ENCODE measurements around the gene SLC22A31.
"Not testable (repeated sequence)": the region's sequence is repeated elsewhere in the genome, so short reads cannot be mapped to it uniquely, and the experiment has no call there.

Gene SLC22A31

GRCh38 chr16:89190150-89190958 is 10.0 kb downstream of the SLC22A31 start:
- no peaks in the 10 kb centered on the region for H3K36me3 ChIP-seq
- no peak overlapping the region for H3K27ac ChIP-seq
- H3K9me3 ChIP-seq = no peaks in the 10 kb centered on the region
- H3K4me1 ChIP-seq = peaks cover 0 to 19% (median 11%) of the 10 kb centered on the region in 4 donors
- H3K27me3 ChIP-seq = peaks cover 0 to 38% of the 10 kb centered on the region in 2 donors
- no peak for TF ChIP-seq CTCF (IDR thresholded peaks at IDR 0.05)
- intact Hi-C loops (cut with DNase I; ENCODE audit: low total_unique reads) = no loop called here
- no peak for DNase-seq
- no peak overlapping the region for H3K4me3 ChIP-seq

- intact Hi-C loops (cut with DNase I; ENCODE audit: low total_unique reads) = no loop called here
- H3K4me3 ChIP-seq = no peak overlapping the region
- H3K27me3 ChIP-seq = peaks cover 0 to 33% of the 10 kb centered on the region in 2 donors
- no peaks in the 10 kb centered on the region for H3K9me3 ChIP-seq
- no peak for TF ChIP-seq CTCF (IDR thresholded peaks at IDR 0.05)
- peaks cover 0 to 19% (median 11%) of the 10 kb centered on the region in 4 donors for H3K4me1 ChIP-seq
- H3K36me3 ChIP-seq = no peaks in the 10 kb centered on the region
- DNase-seq = no peak
- H3K27ac ChIP-seq = no peak overlapping the region
These were observed 10.8 kb downstream of the SLC22A31 start for GRCh38 chr16:89189358-89190025.

GRCh38 chr16:89188471-89189357 is 11.6 kb downstream of the SLC22A31 start:
- H3K36me3 ChIP-seq; intact Hi-C loops (cut with DNase I; ENCODE audit: low total_unique reads); DNase-seq; H3K9me3 ChIP-seq; H3K27ac ChIP-seq; H3K4me3 ChIP-seq: not testable (repeated sequence)
- Histone ChIP-seq H3K4me1 (peaks cover 0 to 19% (median 11%) of the 10 kb centered on the region in 4 donors), H3K27me3 (peaks cover 0 to 36% of the 10 kb centered on the region in 2 donors)

- intact Hi-C loops (cut with DNase I; ENCODE audit: low total_unique reads) = no loop called here
- Histone ChIP-seq H3K36me3 (no peaks in the 10 kb centered on the region), H3K27ac (no peak overlapping the region), H3K4me3 (no peak overlapping the region), H3K4me1 (peaks cover 0 to 14% (median 11%) of the 10 kb centered on the region in 4 donors), H3K27me3 (peaks cover 0 to 37% of the 10 kb centered on the region in 2 donors), H3K9me3 (no peaks in the 10 kb centered on the region)
- no peak for TF ChIP-seq CTCF (IDR thresholded peaks at IDR 0.05)
- DNase-seq = no peak
These were observed 12.5 kb downstream of the SLC22A31 start for GRCh38 chr16:89187770-89188392.

DNA sequence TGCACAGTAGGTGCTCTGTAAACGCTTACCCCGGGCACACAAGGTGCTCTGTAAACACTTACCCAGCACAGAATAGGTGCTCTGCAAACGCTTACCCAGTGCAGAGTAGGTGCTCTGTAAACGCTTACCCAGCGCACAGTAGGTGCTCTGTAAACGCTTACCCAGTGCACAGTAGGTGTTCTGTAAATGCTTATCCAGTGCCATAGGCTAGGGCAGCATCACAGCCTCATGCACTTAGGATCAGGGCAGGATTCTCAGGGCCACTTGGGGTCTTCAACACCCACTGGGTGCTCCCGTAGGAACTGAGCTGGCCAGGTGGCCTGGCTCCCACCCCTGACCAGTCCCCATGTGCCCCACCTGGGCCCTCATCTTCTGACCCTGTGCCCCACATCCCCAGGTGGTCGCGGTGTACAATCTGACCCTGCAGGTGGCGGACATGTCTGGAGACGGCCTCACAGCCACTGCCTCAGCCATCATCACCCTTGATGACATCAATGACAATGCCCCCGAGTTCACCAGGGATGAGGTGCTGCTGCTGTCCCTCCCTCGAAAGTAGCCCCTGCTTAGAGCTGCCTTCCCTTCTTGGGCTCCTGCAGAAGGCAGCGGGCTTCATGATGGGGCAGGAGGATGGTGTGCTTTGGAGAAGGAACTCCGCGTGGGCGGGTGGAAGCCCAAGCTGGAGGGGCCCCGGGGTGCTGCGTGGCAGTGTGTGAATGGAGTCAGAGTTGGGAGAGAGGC is 13.1 kb downstream of the SLC22A31 start:
- Histone ChIP-seq H3K4me3 (no peak overlapping the region), H3K27ac (no peak overlapping the region), H3K4me1 (peaks cover 0 to 9% (median 8%) of the 10 kb centered on the region in 4 donors), H3K9me3 (no peaks in the 10 kb centered on the region), H3K27me3 (peaks cover 0 to 39% of the 10 kb centered on the region in 2 donors), H3K36me3 (no peaks in the 10 kb centered on the region)
- no peak for DNase-seq
- intact Hi-C loops (cut with DNase I; ENCODE audit: low total_unique reads) = no loop called here
- no peak for TF ChIP-seq CTCF (IDR thresholded peaks at IDR 0.05)

DNA sequence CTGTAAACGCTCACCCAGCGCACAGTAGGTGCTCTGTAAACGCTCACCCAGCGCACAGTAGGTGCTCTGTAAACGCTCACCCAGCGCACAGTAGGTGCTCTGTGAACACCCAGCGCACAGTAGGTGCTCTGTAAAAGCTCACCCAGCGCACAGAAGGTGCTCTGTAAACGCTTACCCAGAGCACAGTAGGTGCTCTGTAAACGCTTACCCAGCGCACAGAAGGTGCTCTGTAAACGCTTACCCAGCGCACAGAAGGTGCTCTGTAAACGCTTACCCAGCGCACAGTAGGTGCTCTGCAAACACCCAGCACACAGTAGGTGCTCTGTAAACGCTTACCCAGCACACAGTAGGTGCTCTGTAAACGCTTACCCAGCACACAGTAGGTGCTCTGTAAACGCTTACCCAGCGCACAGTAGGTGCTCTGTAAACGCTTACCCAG is 13.7 kb downstream of the SLC22A31 start:
- DNase-seq; H3K9me3 ChIP-seq; H3K36me3 ChIP-seq; H3K4me1 ChIP-seq; H3K27ac ChIP-seq; H3K4me3 ChIP-seq; intact Hi-C loops (cut with DNase I; ENCODE audit: low total_unique reads): not testable (repeated sequence)
- peaks cover 0 to 33% of the 10 kb centered on the region in 2 donors for H3K27me3 ChIP-seq

DNA sequence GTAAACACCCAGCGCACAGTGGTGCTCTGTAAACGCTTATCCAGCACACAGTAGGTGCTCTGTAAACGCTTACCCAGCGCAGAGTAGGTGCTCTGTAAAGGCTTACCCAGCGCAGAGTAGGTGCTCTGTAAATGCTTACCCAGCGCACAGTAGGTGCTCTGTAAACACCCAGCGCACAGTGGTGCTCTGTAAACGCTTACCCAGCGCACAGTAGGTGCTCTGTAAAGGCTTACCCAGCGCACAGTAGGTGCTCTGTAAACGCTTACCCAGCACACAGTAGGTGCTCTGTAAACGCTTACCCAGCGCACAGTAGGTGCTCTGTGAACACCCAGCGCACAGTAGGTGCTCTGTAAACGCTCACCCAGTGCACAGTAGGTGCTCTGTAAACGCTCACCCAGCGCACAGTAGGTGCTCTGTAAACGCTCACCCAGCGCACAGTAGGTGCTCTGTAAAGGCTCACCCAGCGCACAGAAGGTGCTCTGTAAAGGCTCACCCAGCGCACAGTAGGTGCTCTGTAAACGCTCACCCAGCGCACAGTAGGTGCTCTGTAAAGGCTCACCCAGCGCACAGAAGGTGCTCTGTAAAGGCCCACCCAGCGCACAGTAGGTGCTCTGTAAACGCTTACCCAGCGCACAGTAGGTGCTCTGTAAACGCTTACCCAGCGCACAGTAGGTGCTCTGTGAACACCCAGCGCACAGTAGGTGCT is 14.3 kb downstream of the SLC22A31 start:
- DNase-seq; H3K4me3 ChIP-seq; H3K27ac ChIP-seq; H3K9me3 ChIP-seq; H3K4me1 ChIP-seq; intact Hi-C loops (cut with DNase I; ENCODE audit: low total_unique reads); H3K36me3 ChIP-seq: not testable (repeated sequence)
- H3K27me3 ChIP-seq = peaks cover 0 to 32% of the 10 kb centered on the region in 2 donors
